Measurements from ENCODE around the gene ZNF772.

GRCh38 chr19:57421037-57421436 is 56.3 kb downstream of the ZNF772 start:
- no peak for TF ChIP-seq TCF12 (IDR thresholded peaks at IDR 0.05; ENCODE audit: low read depth)
- TF ChIP-seq CREB1 (IDR thresholded peaks at IDR 0.05; ENCODE audit: low read depth), result no peak
- TF ChIP-seq EP300 (IDR thresholded peaks at IDR 0.05; ENCODE audit: borderline replicate concordance), result no peak
- no peak for TF ChIP-seq YY1 (IDR thresholded peaks at IDR 0.05; ENCODE audit: low read depth)
- no peak for TF ChIP-seq RAD21 (IDR thresholded peaks at IDR 0.05; ENCODE audit: low read depth)

Measured in Ishikawa (cell line).